ENCODE results near the gene CYTH1. TPM values are rescaled to one million over a fixed set of nuclear protein-coding genes. Genes with fewer than 3 reads are reported as not detected.

Gene CYTH1
- polyA plus RNA-seq, 1 of the 3 experiments (the other 2 are of a cell fraction) = 23.8 TPM

DNA sequence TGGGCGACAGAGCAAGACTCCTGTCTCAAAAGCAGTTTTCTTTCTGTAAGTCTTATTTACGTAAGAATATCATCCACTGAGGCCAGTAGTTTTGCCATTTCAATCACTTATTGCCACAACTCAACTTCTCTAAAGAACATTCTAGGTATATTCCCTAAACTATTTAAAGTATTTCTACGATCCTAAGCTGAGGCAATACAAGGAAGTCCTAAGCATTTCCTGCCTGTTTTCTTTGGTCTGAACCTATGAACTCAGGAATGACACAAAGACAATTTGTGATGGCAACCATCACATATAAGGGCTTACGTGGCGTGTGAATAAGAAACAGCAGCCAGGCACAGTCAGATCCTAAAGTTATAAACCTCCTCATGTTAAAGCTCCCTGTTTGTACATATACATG is 44.3 kb upstream of the CYTH1 start:
- no peak overlapping the region for H3K4me3 ChIP-seq (ENCODE audit: low read depth in 2 of 2, low read length in 1 of 2)

DNA sequence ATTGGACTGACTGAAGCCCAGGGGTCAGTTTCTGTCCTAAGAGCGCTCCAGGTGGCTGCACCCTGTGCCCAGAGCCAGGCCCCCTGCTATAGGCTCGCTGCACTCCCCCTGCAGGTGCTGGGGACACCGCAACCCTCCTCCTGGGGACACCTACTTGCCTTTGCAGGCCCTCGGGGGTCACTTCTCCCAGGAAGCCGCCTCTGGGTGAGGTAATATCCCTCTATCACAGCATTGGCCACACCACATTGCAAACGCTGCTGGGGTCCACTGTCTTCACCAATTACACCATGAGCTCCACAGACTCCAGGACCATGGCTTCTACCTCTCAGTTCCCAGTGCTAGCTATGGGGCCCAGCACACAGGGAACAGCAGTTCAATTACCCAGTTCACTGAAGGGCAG is 43.6 kb upstream of the CYTH1 start:
- ChIA-PET POLR2A (no interaction called here), CTCF (no interaction called here)
- Histone ChIP-seq H3K4me3 (ENCODE audit: low read depth in 2 of 2, low read length in 1 of 2) (no peak overlapping the region), H3K9me2 (no peaks in the 10 kb centered on the region), H2AFZ (ENCODE audit: low read depth) (no peak overlapping the region), H3K9ac (no peak overlapping the region), H3F3A (replicated peaks; ENCODE audit: insufficient read depth) (peaks cover 20% of the 10 kb centered on the region), H3K27ac (ENCODE audit: low read depth in 2 of 2, low read length in 1 of 2) (no peak overlapping the region), H3K9me3 (no peaks in the 10 kb centered on the region), H3K27me3 (ENCODE audit: insufficient read depth) (no peaks in the 10 kb centered on the region), H4K20me1 (ENCODE audit: insufficient read depth) (peaks cover 38% of the 10 kb centered on the region), H3K4me1 (ENCODE audit: control insufficient read depth in 1 of 2, insufficient read depth in 2 of 2, low read depth in 1 of 2, low read length in 1 of 2) (peaks cover 14 to 16% of the 10 kb centered on the region in 2 experiments; a peak in 3 of 4 replicates), H3K4me2 (no peak overlapping the region), H3K36me3 (replicated peaks in 1 of 2; ENCODE audit: control insufficient read depth in 1 of 2, insufficient read depth in 2 of 2, low read length in 1 of 2) (peaks cover 55 to 73% of the 10 kb centered on the region in 2 experiments), H3K79me2 (ENCODE audit: insufficient read depth) (peaks cover 63% of the 10 kb centered on the region)
- WGBS (ENCODE audit: low lambda C conversion rate) = 97% methylated on average over 6 of the region's 6 CpGs
- no peak for DNase-seq
- TF ChIP-seq NRF1 (IDR thresholded peaks at IDR 0.05; ENCODE audit: low read depth, low read length) (no peak), TEAD4 (IDR thresholded peaks at IDR 0.05; ENCODE audit: borderline replicate concordance, insufficient read depth) (no peak), GATA2 (CRISPR knock-in tag; IDR thresholded peaks at IDR 0.05) (no peak), RAD21 (IDR thresholded peaks at IDR 0.05; ENCODE audit: low read length) (no peak), USF1 (IDR thresholded peaks at IDR 0.05; ENCODE audit: borderline replicate concordance, low read depth) (no peak), MXI1 (IDR thresholded peaks at IDR 0.05; ENCODE audit: low read depth, low read length) (no peak), EZH2phosphoT487 (IDR thresholded peaks at IDR 0.05; ENCODE audit: borderline replicate concordance, low read depth) (no peak), FOXM1 (IDR thresholded peaks at IDR 0.05; ENCODE audit: low read depth) (no peak), GABPA (IDR thresholded peaks at IDR 0.05; ENCODE audit: low read depth) (no peak), RCOR1 (IDR thresholded peaks at IDR 0.05; ENCODE audit: low read length) (no peak), SIN3A (IDR thresholded peaks at IDR 0.05; ENCODE audit: borderline replicate concordance, low read depth, low read length) (no peak), MEF2A (IDR thresholded peaks at IDR 0.05; ENCODE audit: borderline replicate concordance, low read depth) (no peak), FOSL2 (IDR thresholded peaks at IDR 0.05; ENCODE audit: borderline replicate concordance, low read depth) (no peak), CHD2 (IDR thresholded peaks at IDR 0.05; ENCODE audit: low read length, partially characterized antibody) (no peak), YY1 (IDR thresholded peaks at IDR 0.05; ENCODE audit: low read depth) (no peak)
- TF ChIP-seq, protein P1, sequence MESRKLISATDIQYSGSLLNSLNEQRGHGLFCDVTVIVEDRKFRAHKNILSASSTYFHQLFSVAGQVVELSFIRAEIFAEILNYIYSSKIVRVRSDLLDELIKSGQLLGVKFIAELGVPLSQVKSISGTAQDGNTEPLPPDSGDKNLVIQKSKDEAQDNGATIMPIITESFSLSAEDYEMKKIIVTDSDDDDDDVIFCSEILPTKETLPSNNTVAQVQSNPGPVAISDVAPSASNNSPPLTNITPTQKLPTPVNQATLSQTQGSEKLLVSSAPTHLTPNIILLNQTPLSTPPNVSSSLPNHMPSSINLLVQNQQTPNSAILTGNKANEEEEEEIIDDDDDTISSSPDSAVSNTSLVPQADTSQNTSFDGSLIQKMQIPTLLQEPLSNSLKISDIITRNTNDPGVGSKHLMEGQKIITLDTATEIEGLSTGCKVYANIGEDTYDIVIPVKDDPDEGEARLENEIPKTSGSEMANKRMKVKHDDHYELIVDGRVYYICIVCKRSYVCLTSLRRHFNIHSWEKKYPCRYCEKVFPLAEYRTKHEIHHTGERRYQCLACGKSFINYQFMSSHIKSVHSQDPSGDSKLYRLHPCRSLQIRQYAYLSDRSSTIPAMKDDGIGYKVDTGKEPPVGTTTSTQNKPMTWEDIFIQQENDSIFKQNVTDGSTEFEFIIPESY (IDR thresholded peaks at IDR 0.05; ENCODE audit: borderline replicate concordance, low read depth) = no peak
- TF ChIP-seq, protein P2, sequence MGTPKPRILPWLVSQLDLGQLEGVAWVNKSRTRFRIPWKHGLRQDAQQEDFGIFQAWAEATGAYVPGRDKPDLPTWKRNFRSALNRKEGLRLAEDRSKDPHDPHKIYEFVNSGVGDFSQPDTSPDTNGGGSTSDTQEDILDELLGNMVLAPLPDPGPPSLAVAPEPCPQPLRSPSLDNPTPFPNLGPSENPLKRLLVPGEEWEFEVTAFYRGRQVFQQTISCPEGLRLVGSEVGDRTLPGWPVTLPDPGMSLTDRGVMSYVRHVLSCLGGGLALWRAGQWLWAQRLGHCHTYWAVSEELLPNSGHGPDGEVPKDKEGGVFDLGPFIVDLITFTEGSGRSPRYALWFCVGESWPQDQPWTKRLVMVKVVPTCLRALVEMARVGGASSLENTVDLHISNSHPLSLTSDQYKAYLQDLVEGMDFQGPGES (IDR thresholded peaks at IDR 0.05; ENCODE audit: low read depth, low read length) = no peak
- TF ChIP-seq, protein P3, sequence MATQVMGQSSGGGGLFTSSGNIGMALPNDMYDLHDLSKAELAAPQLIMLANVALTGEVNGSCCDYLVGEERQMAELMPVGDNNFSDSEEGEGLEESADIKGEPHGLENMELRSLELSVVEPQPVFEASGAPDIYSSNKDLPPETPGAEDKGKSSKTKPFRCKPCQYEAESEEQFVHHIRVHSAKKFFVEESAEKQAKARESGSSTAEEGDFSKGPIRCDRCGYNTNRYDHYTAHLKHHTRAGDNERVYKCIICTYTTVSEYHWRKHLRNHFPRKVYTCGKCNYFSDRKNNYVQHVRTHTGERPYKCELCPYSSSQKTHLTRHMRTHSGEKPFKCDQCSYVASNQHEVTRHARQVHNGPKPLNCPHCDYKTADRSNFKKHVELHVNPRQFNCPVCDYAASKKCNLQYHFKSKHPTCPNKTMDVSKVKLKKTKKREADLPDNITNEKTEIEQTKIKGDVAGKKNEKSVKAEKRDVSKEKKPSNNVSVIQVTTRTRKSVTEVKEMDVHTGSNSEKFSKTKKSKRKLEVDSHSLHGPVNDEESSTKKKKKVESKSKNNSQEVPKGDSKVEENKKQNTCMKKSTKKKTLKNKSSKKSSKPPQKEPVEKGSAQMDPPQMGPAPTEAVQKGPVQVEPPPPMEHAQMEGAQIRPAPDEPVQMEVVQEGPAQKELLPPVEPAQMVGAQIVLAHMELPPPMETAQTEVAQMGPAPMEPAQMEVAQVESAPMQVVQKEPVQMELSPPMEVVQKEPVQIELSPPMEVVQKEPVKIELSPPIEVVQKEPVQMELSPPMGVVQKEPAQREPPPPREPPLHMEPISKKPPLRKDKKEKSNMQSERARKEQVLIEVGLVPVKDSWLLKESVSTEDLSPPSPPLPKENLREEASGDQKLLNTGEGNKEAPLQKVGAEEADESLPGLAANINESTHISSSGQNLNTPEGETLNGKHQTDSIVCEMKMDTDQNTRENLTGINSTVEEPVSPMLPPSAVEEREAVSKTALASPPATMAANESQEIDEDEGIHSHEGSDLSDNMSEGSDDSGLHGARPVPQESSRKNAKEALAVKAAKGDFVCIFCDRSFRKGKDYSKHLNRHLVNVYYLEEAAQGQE (IDR thresholded peaks at IDR 0.05; ENCODE audit: low read depth, low read length) = no peak
- TF ChIP-seq, protein P4, sequence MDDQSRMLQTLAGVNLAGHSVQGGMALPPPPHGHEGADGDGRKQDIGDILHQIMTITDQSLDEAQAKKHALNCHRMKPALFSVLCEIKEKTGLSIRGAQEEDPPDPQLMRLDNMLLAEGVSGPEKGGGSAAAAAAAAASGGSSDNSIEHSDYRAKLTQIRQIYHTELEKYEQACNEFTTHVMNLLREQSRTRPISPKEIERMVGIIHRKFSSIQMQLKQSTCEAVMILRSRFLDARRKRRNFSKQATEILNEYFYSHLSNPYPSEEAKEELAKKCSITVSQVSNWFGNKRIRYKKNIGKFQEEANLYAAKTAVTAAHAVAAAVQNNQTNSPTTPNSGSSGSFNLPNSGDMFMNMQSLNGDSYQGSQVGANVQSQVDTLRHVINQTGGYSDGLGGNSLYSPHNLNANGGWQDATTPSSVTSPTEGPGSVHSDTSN (IDR thresholded peaks at IDR 0.05) = no peak

More for the DNA sequence above, 44.3 kb upstream of the CYTH1 start:
- no peak overlapping the region for H2AFZ ChIP-seq (ENCODE audit: low read depth)
- H3K27me3 ChIP-seq (ENCODE audit: insufficient read depth) = no peaks in the 10 kb centered on the region
- peaks cover 67% of the 10 kb centered on the region for H3K79me2 ChIP-seq (ENCODE audit: insufficient read depth)
- no peaks in the 10 kb centered on the region for H3K9me2 ChIP-seq
- no peak for TF ChIP-seq FOSL2 (IDR thresholded peaks at IDR 0.05; ENCODE audit: borderline replicate concordance, low read depth)
- H4K20me1 ChIP-seq (ENCODE audit: insufficient read depth) = peaks cover 40% of the 10 kb centered on the region
- H3F3A ChIP-seq (replicated peaks; ENCODE audit: insufficient read depth) = peaks cover 20% of the 10 kb centered on the region
- H3K9ac ChIP-seq = no peak overlapping the region
- ChIA-PET POLR2A (no interaction called here), CTCF (interaction anchor here (0.6 to 1.7 kb wide), 3 partner anchors 27 to 167 kb away, joined by 3 to 5 read pairs (median 4); no protein-coding TSS in a partner anchor)
- H3K36me3 ChIP-seq (replicated peaks in 1 of 2; ENCODE audit: control insufficient read depth in 1 of 2, insufficient read depth in 2 of 2, low read length in 1 of 2) = peaks cover 54 to 70% of the 10 kb centered on the region in 2 experiments
- peaks cover 14 to 16% of the 10 kb centered on the region in 2 experiments; a peak in 3 of 4 replicates for H3K4me1 ChIP-seq (ENCODE audit: control insufficient read depth in 1 of 2, insufficient read depth in 2 of 2, low read depth in 1 of 2, low read length in 1 of 2)
- H3K4me2 ChIP-seq = no peak overlapping the region
- no peak overlapping the region for H3K27ac ChIP-seq (ENCODE audit: low read depth in 2 of 2, low read length in 1 of 2)
- 94% methylated on average over 5 of the region's 5 CpGs for WGBS (ENCODE audit: low lambda C conversion rate)
- H3K9me3 ChIP-seq = no peaks in the 10 kb centered on the region
- DNase-seq = no peak
